Liver (tissue), 9 donors: ENCODE data around the gene LZIC. TPM values are rescaled to one million over a fixed set of nuclear protein-coding genes. Genes with fewer than 3 reads are reported as not detected.

ENCODE experiments used
- DNase-seq: peaks from one replicate; pipeline ENCODE4 v3.0.0-alpha.2; 2017; ENCODE audit warnings: low spot score
- H3K27ac ChIP-seq, 2 donors: one replicate each; pipeline ENCODE4 v1.7.0; 2013; ENCODE audit warnings: inconsistent platforms in 2 of 2, low read length in 2 of 2, control low read depth in 1 of 2, low read depth in 1 of 2, mild to moderate bottlenecking in 1 of 2
- H3K27me3 ChIP-seq, 4 donors: one replicate each; pipeline versions ENCODE4 v1.6.1 to v1.7.0; 2013; ENCODE audit warnings: low read length in 3 of 4, inconsistent platforms in 1 of 4, mild to moderate bottlenecking in 1 of 4, moderate library complexity in 1 of 4; ENCODE audit not compliant: control insufficient read depth in 4 of 4, insufficient read depth in 4 of 4
- H3K36me3 ChIP-seq, 4 donors: one replicate each; pipeline versions ENCODE4 v1.6.1 to v1.7.0; 2013; ENCODE audit warnings: low read length in 3 of 4, mild to moderate bottlenecking in 3 of 4, low read depth in 1 of 4, moderate library complexity in 1 of 4; ENCODE audit not compliant: control insufficient read depth in 4 of 4, insufficient read depth in 3 of 4
- H3K4me1 ChIP-seq, 4 donors: one replicate each; pipeline versions ENCODE4 v1.6.1 to v1.7.0; 2013; ENCODE audit warnings: low read length in 3 of 4, mild to moderate bottlenecking in 3 of 4, moderate library complexity in 1 of 4; ENCODE audit not compliant: control insufficient read depth in 4 of 4, insufficient read depth in 4 of 4
- H3K4me3 ChIP-seq, 3 donors: one replicate each; pipeline versions ENCODE4 v1.6.1 to v1.7.0; 2013; ENCODE audit warnings: low read length in 3 of 3, control low read depth in 1 of 3, low read depth in 1 of 3, mild to moderate bottlenecking in 1 of 3
- H3K9ac ChIP-seq, 2 donors: one replicate each; pipeline ENCODE4 v1.7.0; 2013; ENCODE audit warnings: low read length in 2 of 2, mild to moderate bottlenecking in 2 of 2, moderate library complexity in 2 of 2, control low read depth in 1 of 2, low read depth in 1 of 2
- H3K9me3 ChIP-seq, 4 donors: one replicate each; pipeline versions ENCODE4 v1.6.1 to v1.7.0; 2013; ENCODE audit warnings: low read length in 3 of 4; ENCODE audit not compliant: control insufficient read depth in 4 of 4
- ATF3 ChIP-seq: IDR thresholded peaks from 2 replicates; pipeline ENCODE4 v1.6.1; 2016; ENCODE audit warnings: antibody characterized with exemption
- CTCF ChIP-seq: fragments of 150-350 bp; IDR thresholded peaks from 2 replicates; pipeline ENCODE4 v1.5.1; 2017; ENCODE audit warnings: improper control_type of control experiment, low read depth, low read length; ENCODE audit not compliant: missing input control
- EGR1 ChIP-seq, 2 donors: IDR thresholded peaks; 2 replicates each; pipeline ENCODE4 v1.6.1; 2016 to 2018; ENCODE audit warnings: antibody characterized with exemption in 2 of 2, low read depth in 2 of 2
- FOXA1 ChIP-seq: IDR thresholded peaks from 2 replicates; pipeline ENCODE4 v1.6.1; 2016; ENCODE audit warnings: antibody characterized with exemption
- FOXA2 ChIP-seq: IDR thresholded peaks from 2 replicates; pipeline ENCODE4 v1.6.1; 2016; ENCODE audit warnings: antibody characterized with exemption
- GABPA ChIP-seq, 2 donors: IDR thresholded peaks in 1 of 2; conservative IDR thresholded peaks in 1 of 2; 2 replicates each; pipeline ENCODE4 v1.6.1; 2016; ENCODE audit warnings: antibody characterized with exemption in 2 of 2, mild to moderate bottlenecking in 1 of 2, moderate library complexity in 1 of 2
- HNF4A ChIP-seq, 2 donors: conservative IDR thresholded peaks; 2 replicates each; pipeline ENCODE4 v1.6.1; 2016; ENCODE audit warnings: antibody characterized with exemption in 2 of 2, mild to moderate bottlenecking in 2 of 2
- HNF4G ChIP-seq: IDR thresholded peaks from 2 replicates; pipeline ENCODE4 v1.6.1; 2016; ENCODE audit warnings: antibody characterized with exemption
- JUND ChIP-seq, 2 donors: IDR thresholded peaks; 2 replicates each; pipeline ENCODE4 v1.6.1; 2016; ENCODE audit warnings: antibody characterized with exemption in 2 of 2
- NR2F2 ChIP-seq: IDR thresholded peaks from 2 replicates; pipeline ENCODE4 v1.6.1; 2016; ENCODE audit warnings: antibody characterized with exemption
- RAD21 ChIP-seq, 2 donors: IDR thresholded peaks; 2 replicates each; pipeline ENCODE4 v1.6.1; 2016; ENCODE audit warnings: antibody characterized with exemption in 2 of 2, mild to moderate bottlenecking in 2 of 2
- REST ChIP-seq: IDR thresholded peaks from 2 replicates; pipeline ENCODE4 v1.6.1; 2016; ENCODE audit warnings: antibody characterized with exemption, mild to moderate bottlenecking
- RXRA ChIP-seq, 2 donors: IDR thresholded peaks; 2 replicates each; pipeline ENCODE4 v1.6.1; 2017 to 2018; ENCODE audit warnings: antibody characterized with exemption in 2 of 2, mild to moderate bottlenecking in 1 of 2
- SP1 ChIP-seq: IDR thresholded peaks from 2 replicates; pipeline ENCODE4 v1.6.1; 2018; ENCODE audit warnings: antibody characterized with exemption, mild to moderate bottlenecking
- TAF1 ChIP-seq: conservative IDR thresholded peaks from 2 replicates; pipeline ENCODE4 v1.6.1; 2016; ENCODE audit warnings: antibody characterized with exemption, mild to moderate bottlenecking
- YY1 ChIP-seq: IDR thresholded peaks from 2 replicates; pipeline ENCODE4 v1.6.1; 2016; ENCODE audit warnings: antibody characterized with exemption, mild to moderate bottlenecking
- ZBTB33 ChIP-seq: IDR thresholded peaks from 2 replicates; pipeline ENCODE4 v1.6.1; 2016; ENCODE audit warnings: antibody characterized with exemption
- WGBS: extraction: QIAGEN DNeasy Blood & Tissue Kit; methylation state at CpG from one replicate; pipeline ENCODE4 v1.1.7; 2013; 5-methylcytosine and 5-hydroxymethylcytosine counted together
- polyA plus RNA-seq, 2 donors: library from polyadenylated mRNA; stranded (reverse) in 1 of 2; unstranded in 1 of 2; fragments of 200-250 nt in 1 of 2; fragments of >200 nt in 1 of 2; fragmentation: Nextera tagmentation in 1 of 2; extraction: Ambion mirVana in 1 of 2; gene quantifications; one replicate each; pipeline versions ENCODE4 v1.2.1 to v1.2.3, GENCODE V29; 2013 to 2015
- total RNA-seq, 2 donors: library from RNA; depleted of rRNA; stranded (reverse); fragments of >200 nt; gene quantifications; one replicate each; pipeline ENCODE4 v1.2.3, GENCODE V29; 2014
- donor health status: healthy.
- donor health status: healthy.
- donor health status: healthy.
- donor health status: healthy.
- donor health status: healthy.

LZIC gene
- total and polyA plus RNA-seq, 4 donors: 10.8 to 22.6 (median 13.8) TPM

GRCh38 chr1:9910423-9911178 lies 32.6 kb downstream of the LZIC start (continued):
- TF ChIP-seq ATF3 (no peak), SP1 (peak; percentile 85), RAD21 (IDR thresholded peaks at IDR 0.05) (peak in 1 of 2 donors; percentile 4), NR2F2 (no peak), RXRA (IDR thresholded peaks at IDR 0.05) (peak; percentile 23 to 43), REST (peak; percentile 39), HNF4A (conservative IDR thresholded peaks at IDR 0.05) (peak in 1 of 2 donors; percentile 37), GABPA (IDR thresholded peaks at IDR 0.05 in 1 of 2, conservative IDR thresholded peaks at IDR 0.05 in 1 of 2) (peak in 1 of 2 donors; percentile 44)

- no peak for TF ChIP-seq ZBTB33
- TF ChIP-seq FOXA1: no peak
- TF ChIP-seq HNF4G: no peak
- no peak for TF ChIP-seq ATF3
- no peak for TF ChIP-seq RAD21 (IDR thresholded peaks at IDR 0.05)
- no peak for TF ChIP-seq GABPA (IDR thresholded peaks at IDR 0.05 in 1 of 2, conservative IDR thresholded peaks at IDR 0.05 in 1 of 2)
- TF ChIP-seq RXRA (IDR thresholded peaks at IDR 0.05): no peak
- no peak for TF ChIP-seq REST
- no peak for TF ChIP-seq JUND (IDR thresholded peaks at IDR 0.05)
- no peak for TF ChIP-seq SP1
- no peak for TF ChIP-seq YY1
- TF ChIP-seq EGR1 (IDR thresholded peaks at IDR 0.05; ENCODE audit: low read depth in 2 of 2): no peak
- TF ChIP-seq FOXA2: no peak
- no peak for TF ChIP-seq TAF1
- TF ChIP-seq CTCF: no peak
- TF ChIP-seq NR2F2: no peak
- no peaks in the 10 kb centered on the region for H3K36me3 ChIP-seq
- under 1% methylated on average over 55 of the region's 55 CpGs for WGBS
Observed at GRCh38 chr1:9910076-9910422, 33.1 kb downstream of the LZIC start, which contains the start of gene CTNNBIP1. CTNNBIP1 (minus strand) TSS chr1:9910269; CDS start chr1:9872064, 38,205 bp downstream.

More at GRCh38 chr1:9910076-9910422, 33.1 kb downstream of the LZIC start, which contains the start of gene CTNNBIP1:
- Histone ChIP-seq H3K9ac (peak within 1 kb of the TSS; percentile 52 to 88), H3K27ac (peak within 1 kb of the TSS; percentile 81 to 84), H3K9me3 (no peaks in the 10 kb centered on the region), H3K27me3 (no peaks in the 10 kb centered on the region), H3K4me1 (peaks cover 3 to 32% (median 17%) of the 10 kb centered on the region in 4 donors), H3K4me3 (peak within 1 kb of the TSS; percentile 65 to 97 (median 73))
- DNase-seq: no peak
